ENCODE results near the gene LRP3.

The LRP3 gene

GRCh38 chr19:33229962-33230361 lies 35.8 kb downstream of the LRP3 start:
- no peak overlapping the region for H3K9ac ChIP-seq
- no peaks in the 10 kb centered on the region for H4K20me1 ChIP-seq (ENCODE audit: insufficient read depth)
- no peaks in the 10 kb centered on the region for H3K36me3 ChIP-seq (ENCODE audit: insufficient read depth)
- no peaks in the 10 kb centered on the region for H3K79me2 ChIP-seq (ENCODE audit: insufficient read depth, low read depth)
- no peak for TF ChIP-seq CTCF (conservative IDR thresholded peaks at IDR 0.05; ENCODE audit: low read depth, low read length)
- H3K27me3 ChIP-seq (ENCODE audit: insufficient read depth, low read depth): no peaks in the 10 kb centered on the region; the same call in 1 of the 2 replicates
- H2AFZ ChIP-seq (ENCODE audit: low read depth): no peak overlapping the region
- H3K4me3 ChIP-seq (IDR thresholded peaks at IDR 0.05; ENCODE audit: insufficient read depth, low read depth, low read length): no peak overlapping the region
- peaks cover 2% of the 10 kb centered on the region for H3K4me1 ChIP-seq (ENCODE audit: low read depth, poor library complexity, severe bottlenecking)
- H3K4me2 ChIP-seq: no peak overlapping the region
- no peak overlapping the region for H3K27ac ChIP-seq

GRCh38 chr19:33231511-33231910 lies 37.4 kb downstream of the LRP3 start:
- H3K4me3 ChIP-seq (IDR thresholded peaks at IDR 0.05; ENCODE audit: insufficient read depth, low read depth, low read length): no peak overlapping the region
- TF ChIP-seq CTCF (conservative IDR thresholded peaks at IDR 0.05; ENCODE audit: low read depth, low read length): no peak
- H3K27me3 ChIP-seq (ENCODE audit: insufficient read depth, low read depth): no peaks in the 10 kb centered on the region; the same call in 1 of the 2 replicates

DNA sequence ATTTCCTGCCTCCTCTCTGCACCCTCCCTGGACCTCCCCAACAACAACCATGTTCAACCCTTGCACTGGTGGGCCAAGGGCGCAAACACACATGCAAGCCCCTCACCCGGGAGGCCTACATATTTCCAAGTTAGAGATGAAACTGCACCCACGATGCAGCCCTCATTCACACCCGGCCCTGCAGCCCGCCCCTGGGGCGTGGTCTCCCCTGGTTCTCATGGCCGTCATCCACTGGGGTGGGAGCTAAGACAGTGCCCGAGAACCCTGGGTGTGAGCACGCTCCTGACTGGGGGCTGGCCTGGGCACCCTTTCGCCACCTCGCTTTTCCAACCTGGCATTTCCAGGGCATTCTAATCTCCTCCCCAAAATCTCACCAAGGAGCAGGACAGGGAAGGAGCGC lies 38.5 kb downstream of the LRP3 start:
- Histone ChIP-seq H3K79me2 (ENCODE audit: insufficient read depth, low read depth) (no peaks in the 10 kb centered on the region), H4K20me1 (ENCODE audit: insufficient read depth) (no peaks in the 10 kb centered on the region), H3K27me3 (ENCODE audit: insufficient read depth, low read depth) (no peaks in the 10 kb centered on the region; the same call in 1 of the 2 replicates), H3K4me1 (ENCODE audit: low read depth, poor library complexity, severe bottlenecking) (peaks cover 7% of the 10 kb centered on the region), H3K27ac (no peak overlapping the region), H3K9ac (no peak overlapping the region), H3K36me3 (ENCODE audit: insufficient read depth) (no peaks in the 10 kb centered on the region), H3K4me3 (IDR thresholded peaks at IDR 0.05; ENCODE audit: insufficient read depth, low read depth, low read length) (no peak overlapping the region), H3K4me2 (no peak overlapping the region), H2AFZ (ENCODE audit: low read depth) (no peak overlapping the region)
- no peak for TF ChIP-seq CTCF (conservative IDR thresholded peaks at IDR 0.05; ENCODE audit: low read depth, low read length)

More at GRCh38 chr19:33231511-33231910, 37.4 kb downstream of the LRP3 start:
- Histone ChIP-seq H3K79me2 (ENCODE audit: insufficient read depth, low read depth) (no peaks in the 10 kb centered on the region), H3K4me2 (no peak overlapping the region), H3K36me3 (ENCODE audit: insufficient read depth) (no peaks in the 10 kb centered on the region), H2AFZ (ENCODE audit: low read depth) (no peak overlapping the region), H4K20me1 (ENCODE audit: insufficient read depth) (no peaks in the 10 kb centered on the region), H3K4me1 (ENCODE audit: low read depth, poor library complexity, severe bottlenecking) (peaks cover 7% of the 10 kb centered on the region), H3K27ac (no peak overlapping the region), H3K9ac (no peak overlapping the region)

GRCh38 chr19:33233056-33233873 lies 39.1 kb downstream of the LRP3 start:
- H3K4me2 ChIP-seq: no peak overlapping the region
- peaks cover 7% of the 10 kb centered on the region for H3K4me1 ChIP-seq (ENCODE audit: low read depth, poor library complexity, severe bottlenecking)
- no peaks in the 10 kb centered on the region for H3K79me2 ChIP-seq (ENCODE audit: insufficient read depth, low read depth)
- no peak overlapping the region for H3K4me3 ChIP-seq (IDR thresholded peaks at IDR 0.05; ENCODE audit: insufficient read depth, low read depth, low read length)
- no peak overlapping the region for H3K27ac ChIP-seq
- H2AFZ ChIP-seq (ENCODE audit: low read depth): no peak overlapping the region
- no peak for TF ChIP-seq CTCF (conservative IDR thresholded peaks at IDR 0.05; ENCODE audit: low read depth, low read length)
- no peaks in the 10 kb centered on the region for H4K20me1 ChIP-seq (ENCODE audit: insufficient read depth)
- no peak overlapping the region for H3K9ac ChIP-seq
- H3K27me3 ChIP-seq (ENCODE audit: insufficient read depth, low read depth): no peaks in the 10 kb centered on the region; the same call in 1 of the 2 replicates
- no peaks in the 10 kb centered on the region for H3K36me3 ChIP-seq (ENCODE audit: insufficient read depth)
